Measurements from ENCODE around the gene EML4.

DNA sequence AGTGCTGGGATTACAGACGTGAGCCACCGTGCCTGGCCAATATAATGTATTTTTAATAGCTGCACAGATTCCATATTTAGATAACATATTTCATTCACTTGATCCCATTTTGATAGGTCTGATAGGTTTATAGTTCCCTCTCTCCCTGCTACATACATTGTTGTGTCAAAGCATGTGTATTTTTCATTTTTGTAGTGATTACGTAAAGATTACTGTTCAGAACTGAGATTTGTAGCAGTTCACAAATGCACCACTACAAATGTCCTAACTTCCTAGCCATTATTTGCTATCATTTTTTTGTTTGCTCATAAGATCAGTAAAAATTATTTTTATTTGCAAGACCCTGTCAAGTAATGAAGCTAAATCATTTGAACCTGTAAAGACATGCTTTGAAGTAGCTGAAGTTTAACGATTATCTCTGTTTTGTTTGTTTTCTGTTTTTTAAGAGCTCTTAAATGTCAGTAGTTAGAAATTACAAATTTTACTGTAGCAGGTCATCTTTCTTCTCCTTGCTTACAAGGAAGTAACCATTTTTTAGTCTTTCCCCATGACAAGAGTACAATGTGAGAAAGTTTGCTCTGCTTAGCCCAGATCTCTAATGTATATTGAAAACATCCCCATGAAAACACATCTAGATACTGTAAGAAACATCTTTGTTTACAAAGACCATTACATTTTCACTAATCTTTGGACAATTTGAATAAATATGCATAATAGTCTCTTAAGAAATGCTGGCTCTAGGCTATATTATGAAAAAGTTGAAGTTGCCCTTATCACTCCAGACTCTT, 54.1 kb downstream of the EML4 start:
- TF ChIP-seq CTCF (conservative IDR thresholded peaks at IDR 0.05; ENCODE audit: low read length): no peak
- no peak for TF ChIP-seq EZH2phosphoT487 (IDR thresholded peaks at IDR 0.05; ENCODE audit: borderline replicate concordance)
